GM12892 (cell line): ENCODE data around the gene CCNB3.
"Not testable (repeated sequence)": the region's sequence is repeated elsewhere in the genome, so short reads cannot be mapped to it uniquely, and the experiment has no call there.

Experiments used
- DNase-seq: peaks from one replicate; pipeline ENCODE4 v3.0.0; 2011; ENCODE audit not compliant: insufficient read length
- FAIRE-seq: peaks from 2 replicates; lab custom pipeline; 2011; peaks lifted over from hg19 to GRCh38; lab: Jason Lieb, UNC
- POLR2A ChIP-seq: IDR thresholded peaks from 2 replicates; pipeline ENCODE4 v1.6.1; 2011; ENCODE audit warnings: low read depth, low read length, control low read depth
- POLR2AphosphoS5 ChIP-seq: IDR thresholded peaks from 2 replicates; pipeline ENCODE4 v1.6.1; 2011; ENCODE audit warnings: low read depth, low read length, control low read depth
- TAF1 ChIP-seq: IDR thresholded peaks from 2 replicates; pipeline ENCODE4 v1.6.1; 2011; ENCODE audit warnings: low read depth, mild to moderate bottlenecking, control low read depth, low read length, borderline replicate concordance

The CCNB3 gene

DNA sequence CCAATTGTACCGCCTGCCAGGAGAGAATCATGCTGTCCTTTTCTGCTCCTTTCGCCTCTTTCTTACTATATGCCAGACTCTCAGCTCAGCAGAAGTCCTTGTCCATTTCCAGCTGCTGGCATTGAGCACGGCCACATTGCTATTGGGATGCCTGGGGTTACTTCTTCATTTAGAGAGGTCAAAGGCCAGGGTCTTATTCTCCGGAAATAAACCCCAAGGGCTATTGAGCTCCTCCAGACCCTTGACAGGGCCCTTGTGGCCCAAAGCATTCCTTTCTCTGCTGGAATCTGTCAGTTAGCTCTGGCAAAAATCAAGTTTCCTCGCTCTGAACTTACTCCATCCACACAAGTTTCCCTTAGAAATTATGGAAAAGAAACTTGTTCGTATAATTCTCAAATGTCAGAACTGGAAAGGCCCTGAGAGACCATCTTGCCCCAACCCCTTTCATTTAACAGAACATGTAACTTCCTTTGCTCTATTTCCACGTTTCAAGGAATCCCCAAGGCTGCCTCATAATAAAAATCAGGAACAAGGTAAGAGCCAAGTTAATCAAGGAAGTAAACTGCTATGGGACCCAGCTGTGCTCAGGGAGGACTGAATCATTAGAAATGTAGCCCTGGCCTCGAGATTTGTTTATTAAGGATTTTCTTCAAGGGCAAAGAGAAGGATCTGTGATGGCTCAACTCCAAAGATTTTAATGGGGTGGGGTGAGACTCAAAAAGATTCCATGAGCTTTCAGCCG is 15.5 kb upstream of the CCNB3 start:
- TF ChIP-seq POLR2A (no peak), TAF1 (no peak), POLR2AphosphoS5 (no peak)
- no peak for FAIRE-seq
- no peak for DNase-seq

DNA sequence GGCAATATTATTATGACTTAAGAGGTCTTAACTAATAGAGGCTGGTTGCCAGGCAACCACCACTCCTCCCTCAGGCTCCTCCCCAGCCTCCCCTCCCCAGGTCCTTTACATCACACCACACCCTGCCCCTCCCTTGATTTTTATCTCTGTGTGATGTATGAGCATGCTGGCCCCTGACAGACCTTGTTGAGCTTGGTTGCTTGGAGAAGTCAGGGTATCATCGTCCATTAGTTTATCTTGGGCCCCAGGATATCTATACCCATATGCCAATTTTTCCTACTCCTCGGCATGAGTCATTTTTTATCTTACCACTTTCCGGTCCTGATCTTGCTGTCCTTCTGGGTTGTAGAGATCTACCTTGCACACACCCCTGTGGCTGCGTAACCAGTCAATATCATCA is 6.2 kb upstream of the CCNB3 start:
- TF ChIP-seq POLR2AphosphoS5 (no peak), POLR2A (no peak), TAF1 (no peak)
- peak; percentile 51 for FAIRE-seq
- DNase-seq = no peak

DNA sequence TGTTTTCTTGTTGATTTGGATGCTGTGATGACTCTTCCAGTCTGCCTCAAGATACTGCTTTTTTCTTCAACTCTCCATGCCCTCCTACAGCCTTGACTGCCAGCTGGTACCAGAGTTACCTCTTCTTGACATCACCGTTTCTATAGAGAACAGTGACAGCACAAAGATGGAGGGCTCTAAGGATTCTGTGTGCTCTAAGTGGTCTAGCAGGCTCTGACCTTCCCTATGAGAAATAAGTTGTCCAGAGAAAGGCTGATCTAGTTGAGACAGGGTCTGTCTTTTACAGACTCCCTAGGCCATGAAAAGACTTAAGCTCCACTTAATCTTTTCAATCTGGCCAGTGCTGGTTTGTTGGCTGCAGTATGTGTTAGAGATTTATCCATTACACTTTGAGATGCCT is 3.7 kb upstream of the CCNB3 start, which contains the start of gene AKAP4:
Gene AKAP4, minus strand, starts transcription at position 101 of the 400 bp plus-strand sequence. CDS start 118 bp downstream, outside the sequence.
- FAIRE-seq (no peak), DNase-seq (no peak)
- TF ChIP-seq POLR2AphosphoS5 = no peak
- no peak for TF ChIP-seq POLR2A
- TF ChIP-seq TAF1 = no peak

DNA sequence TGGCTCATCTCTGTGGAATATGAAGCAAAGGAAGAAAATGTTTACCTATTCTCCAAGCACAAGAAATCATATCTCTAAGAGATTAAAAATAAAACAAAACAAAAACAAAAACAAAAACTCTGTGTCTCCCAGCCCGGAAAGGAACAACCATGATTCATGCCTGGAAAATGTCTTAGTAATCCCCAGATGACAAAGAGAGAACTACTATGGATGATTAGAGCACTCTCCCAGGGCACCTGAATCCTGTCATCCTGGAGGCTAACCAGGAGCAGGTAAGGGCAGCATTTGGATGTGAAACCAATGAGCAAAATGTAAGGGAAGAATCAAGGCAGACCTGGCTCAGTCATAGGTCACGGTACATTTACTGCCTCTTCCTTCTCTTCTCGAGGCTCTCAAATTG is 2.0 kb upstream of the CCNB3 start:
- no peak for DNase-seq
- FAIRE-seq = no peak
- TF ChIP-seq POLR2AphosphoS5 = no peak

DNA sequence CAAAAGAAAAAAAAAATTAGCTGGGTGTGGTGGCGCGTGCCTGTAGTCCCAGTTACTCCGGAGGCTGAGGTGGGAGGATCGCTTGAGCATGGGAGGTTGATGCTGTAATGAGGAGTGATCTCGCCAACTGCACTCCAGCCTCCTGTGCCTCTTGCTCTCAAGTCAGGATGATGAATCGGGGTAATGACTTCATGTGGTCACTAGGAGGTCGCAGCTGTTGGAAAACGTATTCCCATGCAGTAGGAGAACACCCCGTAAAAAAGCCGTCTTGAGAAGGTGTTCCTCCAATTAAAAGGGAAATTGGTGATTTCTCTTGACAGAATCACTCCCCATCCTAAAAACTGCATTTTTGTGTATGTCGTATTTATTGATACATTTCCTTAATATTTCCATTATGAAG is 2.2 kb downstream of the CCNB3 start:
- no peak for DNase-seq
- TF ChIP-seq POLR2A (no peak), POLR2AphosphoS5 (no peak), TAF1 (no peak)
- peak; percentile 72 for FAIRE-seq

DNA sequence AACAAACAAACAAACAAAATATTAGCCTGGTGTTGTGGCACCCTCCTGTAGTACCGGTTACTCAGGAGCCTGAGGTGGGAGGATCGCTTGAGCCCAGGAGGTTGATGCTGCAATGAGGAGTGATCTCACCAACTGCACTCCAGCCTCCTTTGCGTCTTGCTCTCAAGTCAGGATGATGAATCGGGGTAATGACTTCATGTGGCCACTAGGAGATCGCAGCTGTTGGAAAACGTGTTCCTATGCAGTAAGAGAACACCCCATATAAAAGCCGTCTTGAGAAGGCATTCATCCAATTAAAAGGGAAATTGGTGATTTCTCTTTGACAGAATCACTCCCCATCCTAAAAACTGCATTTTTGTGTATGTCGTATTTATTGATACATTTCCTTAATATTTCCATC is 6.9 kb downstream of the CCNB3 start:
- DNase-seq = no peak
- TF ChIP-seq POLR2AphosphoS5 (no peak), TAF1 (no peak), POLR2A (no peak)
- FAIRE-seq = no peak

DNA sequence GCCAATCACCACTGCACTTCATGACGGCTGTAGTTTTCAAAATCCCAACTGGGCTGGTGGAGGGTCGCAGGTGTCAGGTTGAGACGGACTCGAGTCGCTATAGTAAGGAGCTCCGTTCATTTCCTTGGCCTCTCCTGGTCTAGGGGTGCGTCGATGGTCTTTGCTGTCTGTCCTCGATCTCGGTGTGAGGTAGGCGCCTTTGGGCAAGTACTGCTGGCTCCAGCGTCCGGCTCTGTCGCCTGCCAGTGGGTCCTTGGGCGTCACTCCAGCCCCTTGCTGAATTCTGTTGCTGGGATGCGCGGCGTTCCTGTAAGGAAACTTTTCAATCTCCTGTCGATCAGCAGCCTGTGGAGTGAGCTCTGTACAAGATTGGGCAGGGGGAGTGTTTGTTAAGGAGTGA is 76.7 kb downstream of the CCNB3 start:
- TF ChIP-seq POLR2A = no peak
- TF ChIP-seq TAF1 = no peak
- no peak for TF ChIP-seq POLR2AphosphoS5
- FAIRE-seq (no peak), DNase-seq (no peak)

DNA sequence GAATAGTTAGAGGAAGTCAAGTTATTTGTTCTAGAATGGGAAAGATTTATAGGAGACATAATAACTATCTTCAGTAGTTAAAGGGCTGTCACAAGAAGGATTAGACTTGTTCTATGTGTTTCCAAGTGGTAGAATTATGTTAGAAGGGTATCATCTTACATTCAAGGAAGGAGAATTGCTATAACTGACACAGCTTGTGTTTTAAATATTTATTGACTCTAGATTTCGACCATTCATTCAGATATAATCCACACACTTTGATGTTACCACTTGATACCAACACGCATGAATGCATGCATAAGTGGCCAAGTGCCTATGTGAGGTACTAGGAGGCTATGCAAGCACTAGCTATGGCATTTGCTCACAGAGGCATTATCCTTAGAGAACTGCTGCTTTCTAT is 122.7 kb downstream of the CCNB3 start:
- TF ChIP-seq POLR2AphosphoS5 = no peak
- no peak for TF ChIP-seq POLR2A
- TF ChIP-seq TAF1 = no peak
- FAIRE-seq (no peak), DNase-seq (no peak)

DNA sequence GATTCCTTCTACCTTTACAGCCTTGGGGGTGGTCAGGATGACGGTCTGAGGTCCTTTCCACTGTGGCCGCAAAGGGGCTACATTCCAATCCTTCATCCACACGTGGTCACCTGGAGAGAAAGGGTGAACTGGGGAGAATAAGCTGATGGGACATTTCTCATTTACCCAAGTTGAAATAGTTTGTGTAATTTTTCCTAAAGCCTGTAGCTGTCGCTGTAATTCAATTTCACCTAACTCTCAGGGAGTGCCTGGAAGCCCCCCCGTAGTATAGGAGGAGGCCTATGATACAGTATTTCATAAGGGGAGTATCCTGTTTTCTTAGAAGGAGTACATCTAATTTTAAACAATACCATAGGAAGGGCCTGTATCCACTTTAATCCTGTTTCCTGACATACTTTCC is 128.1 kb downstream of the CCNB3 start:
- not testable (repeated sequence) for FAIRE-seq

DNA sequence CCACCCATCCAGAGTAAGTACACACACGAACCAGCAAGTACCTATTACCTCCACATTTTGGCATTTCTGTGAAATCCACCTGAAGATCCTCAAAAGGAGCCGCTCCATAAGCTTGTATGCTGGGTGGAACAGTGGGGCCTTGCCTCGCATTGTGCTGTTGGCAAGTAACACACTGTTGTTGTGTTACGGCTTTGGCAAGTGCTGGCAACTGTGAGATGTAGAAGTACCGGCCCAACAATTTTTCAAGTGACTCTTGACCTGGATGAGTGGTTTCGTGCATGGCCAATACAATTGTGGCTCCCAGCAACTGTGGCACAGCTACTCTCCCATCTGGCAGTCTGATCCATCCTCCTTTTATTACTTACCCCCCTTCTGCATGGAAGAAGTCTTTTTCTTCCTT is 128.7 kb downstream of the CCNB3 start:
- no peak for FAIRE-seq
- DNase-seq = no peak
- TF ChIP-seq TAF1 = no peak
- no peak for TF ChIP-seq POLR2AphosphoS5
- no peak for TF ChIP-seq POLR2A

More for the DNA sequence above, 128.1 kb downstream of the CCNB3 start:
- DNase-seq = not testable (repeated sequence)

DNA sequence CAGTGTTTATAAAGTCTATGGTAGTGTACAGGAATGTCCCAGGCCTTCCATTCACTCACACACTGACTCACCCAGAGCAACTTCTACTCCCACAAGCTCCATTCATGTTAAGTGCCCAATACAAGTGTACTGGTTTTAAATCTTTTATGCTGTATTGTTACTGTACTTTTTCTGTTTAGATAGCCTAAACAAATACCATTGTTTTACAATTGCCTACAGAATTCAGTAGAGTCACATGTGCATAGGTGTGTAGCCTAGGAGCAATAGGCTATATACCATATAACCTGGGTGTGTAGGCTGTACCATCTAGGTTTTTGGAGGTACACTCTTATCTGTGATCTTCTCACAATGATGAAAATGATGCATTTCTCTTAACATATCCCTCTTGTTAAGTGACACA is 139.4 kb downstream of the CCNB3 start:
- DNase-seq (no peak), FAIRE-seq (no peak)
- TF ChIP-seq TAF1 (no peak), POLR2AphosphoS5 (no peak), POLR2A (no peak)

DNA sequence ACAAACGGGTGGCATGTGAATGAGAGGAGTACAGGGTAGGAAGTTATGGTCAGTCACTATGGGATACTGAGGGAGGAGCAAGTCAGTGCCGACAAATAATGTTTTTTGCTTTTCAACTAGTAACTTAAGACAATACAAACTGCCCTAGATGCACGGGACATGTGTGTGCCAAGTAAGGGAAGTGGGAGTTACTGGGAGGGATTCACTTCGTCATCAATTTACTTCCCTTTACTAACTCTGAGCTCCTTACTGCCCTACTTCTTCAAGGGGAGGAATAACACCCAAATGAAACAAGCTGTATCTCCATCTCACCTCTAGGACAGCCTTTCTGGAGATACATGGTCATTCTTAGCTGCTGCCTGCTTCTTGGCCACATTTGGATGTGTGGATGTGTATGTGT is 168.4 kb downstream of the CCNB3 start:
- TF ChIP-seq POLR2A (no peak), TAF1 (no peak), POLR2AphosphoS5 (no peak)
- DNase-seq = no peak
- no peak for FAIRE-seq
